H9 (cell line): Measurements from ENCODE around the gene CAMK2G. TPM values are rescaled to one million over a fixed set of nuclear protein-coding genes. Genes with fewer than 3 reads are reported as not detected.

Source experiments
- DNase-seq: peaks from one replicate; pipeline ENCODE4 v3.0.0-alpha.2; 2017
- H2AFZ ChIP-seq: one replicate; pipeline ENCODE4 v1.6.1; 2013; ENCODE audit warnings: mild to moderate bottlenecking, low read length, control low read depth, moderate library complexity
- H2AK5ac ChIP-seq: 2 replicates; pipeline ENCODE4 v1.6.1; 2013; ENCODE audit warnings: low read length, control low read depth, mixed read lengths; ENCODE audit not compliant: insufficient read length
- H2BK120ac ChIP-seq: one replicate; pipeline ENCODE4 v1.6.1; 2013; ENCODE audit warnings: low read depth, mild to moderate bottlenecking, low read length, control low read depth, inconsistent platforms; ENCODE audit not compliant: poor library complexity, severe bottlenecking
- H2BK12ac ChIP-seq: 2 replicates; pipeline ENCODE4 v1.6.1; 2013; ENCODE audit warnings: low read length, control low read depth, mixed read lengths, low read depth; ENCODE audit not compliant: insufficient read length
- H2BK15ac ChIP-seq: 2 replicates; pipeline ENCODE4 v1.6.1; 2013; ENCODE audit warnings: low read depth, low read length, control low read depth
- H2BK20ac ChIP-seq: one replicate; pipeline ENCODE4 v1.6.1; 2013; ENCODE audit warnings: low read depth, mild to moderate bottlenecking, low read length, control low read depth, inconsistent platforms; ENCODE audit not compliant: poor library complexity, severe bottlenecking
- H2BK5ac ChIP-seq: 2 replicates; pipeline ENCODE4 v1.6.1; 2013; ENCODE audit warnings: low read length, control low read depth, mixed read lengths; ENCODE audit not compliant: insufficient read length
- H3K14ac ChIP-seq: 2 replicates; pipeline ENCODE4 v1.6.1; 2013; ENCODE audit warnings: low read length, control low read depth; ENCODE audit not compliant: insufficient read depth
- H3K18ac ChIP-seq: 2 replicates; pipeline ENCODE4 v1.6.1; 2013; ENCODE audit warnings: low read depth, mild to moderate bottlenecking, mixed read lengths, low read length, control low read depth; ENCODE audit not compliant: insufficient read length
- H3K23ac ChIP-seq: 2 replicates; pipeline ENCODE4 v1.6.1; 2013; ENCODE audit warnings: low read length, control low read depth, mixed read lengths, low read depth; ENCODE audit not compliant: insufficient read length
- H3K23me2 ChIP-seq: 2 replicates; pipeline ENCODE4 v1.6.1; 2013; ENCODE audit warnings: low read depth, mild to moderate bottlenecking, mixed read lengths, low read length, control low read depth; ENCODE audit not compliant: insufficient read length, poor library complexity, severe bottlenecking
- H3K27ac ChIP-seq: 2 replicates; pipeline ENCODE4 v1.5.1; 2013; ENCODE audit warnings: low read length, control low read depth, mixed read lengths, low read depth; ENCODE audit not compliant: insufficient read length
- H3K27me3 ChIP-seq: 2 replicates; pipeline ENCODE4 v1.6.1; 2013; ENCODE audit warnings: low read length, control low read depth, inconsistent platforms; ENCODE audit not compliant: insufficient read depth
- H3K4ac ChIP-seq: 2 replicates; pipeline ENCODE4 v1.6.1; 2013; ENCODE audit warnings: low read depth, mild to moderate bottlenecking, control low read depth, inconsistent platforms, low read length, moderate library complexity
- H3K4me1 ChIP-seq: 2 replicates; pipeline ENCODE4 v1.6.1; 2013; ENCODE audit warnings: low read length, control low read depth, inconsistent platforms; ENCODE audit not compliant: insufficient read depth
- H3K4me2 ChIP-seq: 2 replicates; pipeline ENCODE4 v1.6.1; 2013; ENCODE audit warnings: low read length, control low read depth, mixed read lengths; ENCODE audit not compliant: insufficient read length, insufficient read depth
- H3K56ac ChIP-seq: 2 replicates; pipeline ENCODE4 v1.6.1; 2013; ENCODE audit warnings: low read depth, mild to moderate bottlenecking, mixed read lengths, low read length, control low read depth; ENCODE audit not compliant: insufficient read length
- H3K79me1 ChIP-seq: 2 replicates; pipeline ENCODE4 v1.6.1; 2013; ENCODE audit warnings: low read depth, mild to moderate bottlenecking, moderate library complexity, low read length, control low read depth, inconsistent platforms; ENCODE audit not compliant: insufficient read depth, poor library complexity, severe bottlenecking
- H3K79me2 ChIP-seq: 2 replicates; pipeline ENCODE4 v1.6.1; 2013; ENCODE audit warnings: low read length, control low read depth, inconsistent platforms; ENCODE audit not compliant: insufficient read depth
- H3K9ac ChIP-seq: 2 replicates; pipeline ENCODE4 v1.6.1; 2013; ENCODE audit warnings: low read length, control low read depth, mixed read lengths; ENCODE audit not compliant: insufficient read length; ENCODE audit errors: extremely low read depth
- H3K9me3 ChIP-seq: one replicate; pipeline ENCODE4 v1.6.1; 2013; ENCODE audit warnings: low read depth, low read length, inconsistent platforms; ENCODE audit not compliant: control insufficient read depth
- H3T11ph ChIP-seq: one replicate; pipeline ENCODE4 v1.6.1; 2013; ENCODE audit warnings: mild to moderate bottlenecking, low read length, control low read depth, inconsistent platforms
- H4K20me1 ChIP-seq: one replicate; pipeline ENCODE4 v1.6.1; 2013; ENCODE audit not compliant: control insufficient read depth, insufficient read length, insufficient read depth
- H4K5ac ChIP-seq: 2 replicates; pipeline ENCODE4 v1.6.1; 2013; ENCODE audit warnings: low read depth, mild to moderate bottlenecking, mixed read lengths, low read length, control low read depth; ENCODE audit not compliant: insufficient read length
- H4K8ac ChIP-seq: replicated peaks from 2 replicates; pipeline ENCODE4 v1.6.1; 2013; ENCODE audit warnings: low read length, control low read depth, mixed read lengths, low read depth; ENCODE audit not compliant: insufficient read length
- H4K91ac ChIP-seq: 2 replicates; pipeline ENCODE4 v1.6.1; 2013; ENCODE audit warnings: low read depth, mild to moderate bottlenecking, moderate library complexity, mixed read lengths, low read length, control low read depth; ENCODE audit not compliant: insufficient read length
- H3K27ac Mint-ChIP-seq, 3 experiments: 2 replicates in 2 of 3; 3 replicates in 1 of 3; pipeline ENCODE4 v1.8.0; 2020 to 2021; ENCODE audit warnings: mixed read lengths in 3 of 3, mild to moderate bottlenecking in 1 of 3, moderate library complexity in 1 of 3
- H3K27me3 Mint-ChIP-seq: 2 replicates; pipeline ENCODE4 v1.8.0; 2021; ENCODE audit warnings: low read depth, mild to moderate bottlenecking, moderate library complexity, mixed read lengths
- H3K36me3 Mint-ChIP-seq, 3 experiments: 2 replicates in 2 of 3; 3 replicates in 1 of 3; pipeline ENCODE4 v1.8.0; 2020 to 2021; ENCODE audit warnings: low read depth in 3 of 3, mixed read lengths in 3 of 3; ENCODE audit not compliant: insufficient read depth in 1 of 3
- H3K4me1 Mint-ChIP-seq, 2 experiments: 2 replicates each; pipeline ENCODE4 v1.8.0; 2020; ENCODE audit warnings: mixed read lengths in 2 of 2
- H3K4me3 Mint-ChIP-seq, 2 experiments: 2 replicates in 1 of 2; 3 replicates in 1 of 2; pipeline ENCODE4 v1.8.0; 2020 to 2021; ENCODE audit warnings: mild to moderate bottlenecking in 2 of 2, mixed read lengths in 2 of 2, moderate library complexity in 1 of 2
- H3K9me3 Mint-ChIP-seq, 2 experiments: 2 replicates in 1 of 2; 3 replicates in 1 of 2; pipeline ENCODE4 v1.8.0; 2020; ENCODE audit warnings: mild to moderate bottlenecking in 2 of 2, mixed read lengths in 2 of 2, moderate library complexity in 1 of 2
- WGBS: extraction: QIAGEN DNeasy Blood & Tissue Kit; methylation state at CpG from one replicate; pipeline ENCODE4 v1.1.7; 2013; ENCODE audit warnings: missing lambda C conversion rate, low lambda C conversion rate, mixed read lengths; ENCODE audit not compliant: insufficient read length; ENCODE audit errors: extremely low coverage; 5-methylcytosine and 5-hydroxymethylcytosine counted together
- total RNA-seq: library from RNA; stranded (reverse); gene quantifications from 2 replicates; pipeline ENCODE4 v1.2.1, GENCODE V29; 2021
- TF ChIP-seq, protein P1 (sequence below): fragments of 200-600 bp; sonication (generic); conservative IDR thresholded peaks from 3 replicates; pipeline ENCODE4 v1.8.0; 2021; ENCODE audit warnings: antibody characterized with exemption, mild to moderate bottlenecking

Gene CAMK2G
- total RNA-seq, 1 experiment from 2014 or later: 31.8 TPM

DNA sequence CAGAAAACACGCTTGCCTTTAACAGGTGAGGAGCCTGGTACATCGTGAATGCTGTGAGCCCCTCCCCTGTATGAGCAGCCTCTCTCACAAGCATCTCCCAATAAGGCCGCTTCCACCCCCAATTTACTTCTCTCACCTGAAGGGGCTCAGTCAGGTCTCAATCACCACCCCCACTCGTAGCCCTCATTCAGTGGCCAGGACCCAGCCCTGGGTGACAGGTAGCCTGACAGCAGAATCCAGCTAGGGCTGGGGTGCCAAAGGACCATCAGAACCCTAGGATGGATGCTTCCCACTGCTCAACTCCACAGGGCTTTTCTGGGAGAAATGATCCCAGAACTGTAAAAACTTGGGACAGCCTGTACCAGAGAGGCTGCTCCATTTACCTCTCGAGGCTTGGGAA, 56.5 kb downstream of the CAMK2G start:
- Mint-ChIP-seq H3K4me3 (no peak overlapping the region), H3K9me3 (no peaks in the 10 kb centered on the region)

More for the DNA sequence above, 56.5 kb downstream of the CAMK2G start:
- Histone ChIP-seq H3K56ac (no peak overlapping the region), H4K5ac (no peak overlapping the region), H3K79me2 (no peaks in the 10 kb centered on the region), H2AK5ac (no peak overlapping the region), H3K9me3 (no peaks in the 10 kb centered on the region), H3K4me1 (no peaks in the 10 kb centered on the region), H4K8ac (no peak overlapping the region), H3K4me2 (no peak overlapping the region), H4K91ac (no peak overlapping the region), H3K14ac (no peak overlapping the region), H3K23me2 (no peaks in the 10 kb centered on the region), H4K20me1 (no peaks in the 10 kb centered on the region), H2BK15ac (no peak overlapping the region), H3K27ac (no peak overlapping the region), H3T11ph (no peak overlapping the region), H2BK5ac (no peak overlapping the region), H2BK120ac (no peak overlapping the region), H3K79me1 (no peaks in the 10 kb centered on the region), H3K4ac (no peak overlapping the region), H2BK12ac (no peak overlapping the region), H3K9ac (no peak overlapping the region), H2AFZ (no peak overlapping the region), H3K18ac (no peak overlapping the region), H3K23ac (no peak overlapping the region), H2BK20ac (no peak overlapping the region), H3K27me3 (no peaks in the 10 kb centered on the region)
- WGBS: no CpG with 5 or more reads among the region's 5 CpGs
- peaks cover 3 to 6% of the 10 kb centered on the region in 2 experiments for H3K4me1 Mint-ChIP-seq
- TF ChIP-seq, protein P1, sequence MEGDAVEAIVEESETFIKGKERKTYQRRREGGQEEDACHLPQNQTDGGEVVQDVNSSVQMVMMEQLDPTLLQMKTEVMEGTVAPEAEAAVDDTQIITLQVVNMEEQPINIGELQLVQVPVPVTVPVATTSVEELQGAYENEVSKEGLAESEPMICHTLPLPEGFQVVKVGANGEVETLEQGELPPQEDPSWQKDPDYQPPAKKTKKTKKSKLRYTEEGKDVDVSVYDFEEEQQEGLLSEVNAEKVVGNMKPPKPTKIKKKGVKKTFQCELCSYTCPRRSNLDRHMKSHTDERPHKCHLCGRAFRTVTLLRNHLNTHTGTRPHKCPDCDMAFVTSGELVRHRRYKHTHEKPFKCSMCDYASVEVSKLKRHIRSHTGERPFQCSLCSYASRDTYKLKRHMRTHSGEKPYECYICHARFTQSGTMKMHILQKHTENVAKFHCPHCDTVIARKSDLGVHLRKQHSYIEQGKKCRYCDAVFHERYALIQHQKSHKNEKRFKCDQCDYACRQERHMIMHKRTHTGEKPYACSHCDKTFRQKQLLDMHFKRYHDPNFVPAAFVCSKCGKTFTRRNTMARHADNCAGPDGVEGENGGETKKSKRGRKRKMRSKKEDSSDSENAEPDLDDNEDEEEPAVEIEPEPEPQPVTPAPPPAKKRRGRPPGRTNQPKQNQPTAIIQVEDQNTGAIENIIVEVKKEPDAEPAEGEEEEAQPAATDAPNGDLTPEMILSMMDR: no peak
- peaks cover 20 to 61% (median 25%) of the 10 kb centered on the region in 3 experiments; a peak in 6 of 7 replicates for H3K36me3 Mint-ChIP-seq
- H3K27ac Mint-ChIP-seq: peak overlapping the region in 2 of 3 experiments; percentile 10 to 92; a peak in 1 of 7 replicates
- DNase-seq: no peak
- H3K27me3 Mint-ChIP-seq: no peaks in the 10 kb centered on the region
